Endodermal cell (in vitro differentiated cells): ENCODE data around the gene DXO. TPM values are rescaled to one million over a fixed set of nuclear protein-coding genes. Genes with fewer than 3 reads are reported as not detected.
"Not testable (repeated sequence)": the region's sequence is repeated elsewhere in the genome, so short reads cannot be mapped to it uniquely, and the experiment has no call there.

ENCODE experiments used
- DNase-seq: peaks from one replicate; pipeline ENCODE4 v3.0.0-alpha.2; 2017
- H3K27ac ChIP-seq: 2 replicates; pipeline ENCODE4 v1.5.1; 2013; ENCODE audit warnings: mild to moderate bottlenecking, low read depth, low read length, moderate library complexity
- H3K27me3 ChIP-seq: 2 replicates; pipeline ENCODE4 v1.6.1; 2013; ENCODE audit warnings: mild to moderate bottlenecking, low read length, moderate library complexity; ENCODE audit not compliant: insufficient read depth, control insufficient read depth, poor library complexity, severe bottlenecking
- H3K36me3 ChIP-seq: 2 replicates; pipeline ENCODE4 v1.7.0; 2013; ENCODE audit warnings: mild to moderate bottlenecking, low read length, moderate library complexity; ENCODE audit not compliant: control insufficient read depth, insufficient read depth
- H3K4me1 ChIP-seq: one replicate; pipeline ENCODE4 v1.7.0; 2013; ENCODE audit warnings: low read length; ENCODE audit not compliant: control insufficient read depth, insufficient read depth
- H3K4me3 ChIP-seq: 2 replicates; pipeline ENCODE4 v1.5.1; 2013; ENCODE audit warnings: mild to moderate bottlenecking, low read length, moderate library complexity
- H3K9ac ChIP-seq: 2 replicates; pipeline ENCODE4 v1.6.1; 2013; ENCODE audit warnings: mild to moderate bottlenecking, low read length, moderate library complexity; ENCODE audit not compliant: poor library complexity, severe bottlenecking; ENCODE audit errors: extremely low read depth
- H3K9me3 ChIP-seq: 2 replicates; pipeline ENCODE4 v1.6.1; 2013; ENCODE audit warnings: mild to moderate bottlenecking, low read length, moderate library complexity; ENCODE audit not compliant: control insufficient read depth
- H3K27ac Mint-ChIP-seq: 2 replicates; pipeline ENCODE4 v1.8.0; 2020; ENCODE audit warnings: mixed read lengths
- H3K27me3 Mint-ChIP-seq: 2 replicates; pipeline ENCODE4 v1.8.0; 2021; ENCODE audit warnings: mild to moderate bottlenecking, mixed read lengths; ENCODE audit not compliant: insufficient read depth
- H3K36me3 Mint-ChIP-seq: 2 replicates; pipeline ENCODE4 v1.8.0; 2020; ENCODE audit warnings: low read depth, mixed read lengths
- H3K4me1 Mint-ChIP-seq: 2 replicates; pipeline ENCODE4 v1.8.0; 2020; ENCODE audit warnings: mixed read lengths
- H3K4me3 Mint-ChIP-seq: 2 replicates; pipeline ENCODE4 v1.8.0; 2020; ENCODE audit warnings: mild to moderate bottlenecking, moderate library complexity, mixed read lengths
- H3K9me3 Mint-ChIP-seq: 2 replicates; pipeline ENCODE4 v1.8.0; 2020; ENCODE audit warnings: mild to moderate bottlenecking, mixed read lengths
- WGBS, 2 experiments: methylation state at CpG; one replicate each; pipeline versions ENCODE4 v1.1.5 to v1.1.7; 2013; ENCODE audit warnings: missing lambda C conversion rate in 2 of 2, mixed read lengths in 1 of 2; ENCODE audit not compliant: insufficient coverage in 1 of 2, insufficient read length in 1 of 2; 5-methylcytosine and 5-hydroxymethylcytosine counted together
- total RNA-seq, 2 donors: library from RNA; stranded (reverse); fragmentation: NEBNext Ultra II Directional in 1 of 2; extraction: Animal tissue kit (Norgen Biotek cat#: 25700) in 1 of 2; gene quantifications; 2 replicates in 1 of 2; 3 replicates in 1 of 2; pipeline ENCODE4 v1.2.1, GENCODE V29; 2021
- TF ChIP-seq, protein P1 (sequence below): fragments of 200-600 bp; sonication (generic); conservative IDR thresholded peaks from 2 replicates; pipeline ENCODE4 v1.5.0; 2021; ENCODE audit warnings: antibody characterized with exemption, mild to moderate bottlenecking

The DXO gene
- total RNA-seq, 2 donors from 2014 or later = 19.2 to 22.3 TPM

DNA sequence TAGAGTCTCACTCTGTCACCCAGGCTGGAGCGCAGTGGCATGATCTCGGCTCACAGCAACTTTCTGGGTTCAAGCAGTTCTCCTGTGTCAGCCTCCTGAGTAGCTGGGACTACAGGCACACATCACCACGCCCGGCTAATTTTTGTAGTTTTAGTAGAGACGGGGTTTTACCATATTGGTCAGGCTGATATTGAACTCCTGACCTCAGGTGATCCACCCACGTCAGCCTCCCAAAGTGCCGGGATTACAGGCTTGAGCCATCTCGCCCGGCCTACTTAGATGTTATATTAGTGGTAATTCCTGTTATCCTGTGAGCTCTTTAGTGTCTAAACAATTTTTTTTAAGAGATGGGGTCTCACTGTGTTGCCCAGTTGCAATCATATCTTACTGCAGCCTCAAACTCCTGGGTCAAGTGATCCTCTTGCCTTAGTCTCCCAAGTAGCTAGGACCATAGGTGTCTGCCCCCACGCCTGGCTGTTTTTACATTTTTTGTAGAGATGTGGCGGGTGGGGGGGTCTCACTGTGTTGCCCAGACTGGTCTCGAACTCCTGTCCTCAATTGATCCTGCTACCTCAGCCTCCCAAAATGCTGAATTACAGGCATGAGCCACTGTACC, 6.0 kb upstream of the DXO start:
- H3K4me1 Mint-ChIP-seq = peaks cover 3% of the 10 kb centered on the region
- no peak for DNase-seq
- TF ChIP-seq, protein P1, sequence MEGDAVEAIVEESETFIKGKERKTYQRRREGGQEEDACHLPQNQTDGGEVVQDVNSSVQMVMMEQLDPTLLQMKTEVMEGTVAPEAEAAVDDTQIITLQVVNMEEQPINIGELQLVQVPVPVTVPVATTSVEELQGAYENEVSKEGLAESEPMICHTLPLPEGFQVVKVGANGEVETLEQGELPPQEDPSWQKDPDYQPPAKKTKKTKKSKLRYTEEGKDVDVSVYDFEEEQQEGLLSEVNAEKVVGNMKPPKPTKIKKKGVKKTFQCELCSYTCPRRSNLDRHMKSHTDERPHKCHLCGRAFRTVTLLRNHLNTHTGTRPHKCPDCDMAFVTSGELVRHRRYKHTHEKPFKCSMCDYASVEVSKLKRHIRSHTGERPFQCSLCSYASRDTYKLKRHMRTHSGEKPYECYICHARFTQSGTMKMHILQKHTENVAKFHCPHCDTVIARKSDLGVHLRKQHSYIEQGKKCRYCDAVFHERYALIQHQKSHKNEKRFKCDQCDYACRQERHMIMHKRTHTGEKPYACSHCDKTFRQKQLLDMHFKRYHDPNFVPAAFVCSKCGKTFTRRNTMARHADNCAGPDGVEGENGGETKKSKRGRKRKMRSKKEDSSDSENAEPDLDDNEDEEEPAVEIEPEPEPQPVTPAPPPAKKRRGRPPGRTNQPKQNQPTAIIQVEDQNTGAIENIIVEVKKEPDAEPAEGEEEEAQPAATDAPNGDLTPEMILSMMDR = no peak
- no peak overlapping the region for H3K27ac Mint-ChIP-seq
- H3K9me3 Mint-ChIP-seq = peaks cover 29% of the 10 kb centered on the region
- 95 to 99% methylated on average over 8 to 12 of the region's 12 CpGs for WGBS, 2 experiments
- Histone ChIP-seq H3K4me3 (no peak overlapping the region), H3K36me3 (peaks cover 12% of the 10 kb centered on the region), H3K9ac (no peak overlapping the region), H3K9me3 (peaks cover 11% of the 10 kb centered on the region), H3K27me3 (no peaks in the 10 kb centered on the region), H3K4me1 (no peaks in the 10 kb centered on the region), H3K27ac (no peak overlapping the region)
- H3K4me3 Mint-ChIP-seq = no peak overlapping the region
- no peaks in the 10 kb centered on the region for H3K27me3 Mint-ChIP-seq
- H3K36me3 Mint-ChIP-seq = peaks cover 40% of the 10 kb centered on the region

DNA sequence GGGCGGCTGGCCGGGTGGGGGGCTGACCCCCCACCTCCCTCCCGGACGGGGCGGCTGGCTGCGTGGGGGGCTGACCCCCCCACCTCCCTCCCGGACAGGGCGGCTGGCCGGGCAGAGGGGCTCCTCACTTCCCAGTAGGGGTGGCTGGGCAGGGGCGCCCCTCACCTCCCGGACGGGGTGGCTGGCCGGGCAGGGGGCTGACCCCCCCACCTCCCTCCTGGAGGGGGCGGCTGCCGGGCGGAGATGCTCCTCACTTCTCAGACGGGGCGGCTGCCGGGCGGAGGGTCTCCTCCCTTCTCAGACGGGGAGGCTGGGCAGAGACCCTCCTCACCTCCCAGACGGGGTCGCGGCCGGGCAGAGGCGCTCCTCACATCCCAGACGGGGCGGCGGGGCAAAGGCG, 4.1 kb upstream of the DXO start:
- Mint-ChIP-seq H3K36me3 (peaks cover 40% of the 10 kb centered on the region), H3K9me3 (peaks cover 29% of the 10 kb centered on the region)
- H3K4me3 ChIP-seq, H3K27me3 Mint-ChIP-seq, H3K27me3 ChIP-seq, H3K27ac ChIP-seq, H3K4me1 ChIP-seq, H3K4me1 Mint-ChIP-seq, H3K27ac Mint-ChIP-seq, DNase-seq, H3K9ac ChIP-seq, H3K4me3 Mint-ChIP-seq: not testable (repeated sequence)
- H3K9me3 ChIP-seq = peaks cover 11% of the 10 kb centered on the region
- peaks cover 12% of the 10 kb centered on the region for H3K36me3 ChIP-seq
- WGBS, 2 experiments = 95% methylated on average over 28 of the region's 30 CpGs; no CpG with 5 or more reads in 1 of the 2 experiments

DNA sequence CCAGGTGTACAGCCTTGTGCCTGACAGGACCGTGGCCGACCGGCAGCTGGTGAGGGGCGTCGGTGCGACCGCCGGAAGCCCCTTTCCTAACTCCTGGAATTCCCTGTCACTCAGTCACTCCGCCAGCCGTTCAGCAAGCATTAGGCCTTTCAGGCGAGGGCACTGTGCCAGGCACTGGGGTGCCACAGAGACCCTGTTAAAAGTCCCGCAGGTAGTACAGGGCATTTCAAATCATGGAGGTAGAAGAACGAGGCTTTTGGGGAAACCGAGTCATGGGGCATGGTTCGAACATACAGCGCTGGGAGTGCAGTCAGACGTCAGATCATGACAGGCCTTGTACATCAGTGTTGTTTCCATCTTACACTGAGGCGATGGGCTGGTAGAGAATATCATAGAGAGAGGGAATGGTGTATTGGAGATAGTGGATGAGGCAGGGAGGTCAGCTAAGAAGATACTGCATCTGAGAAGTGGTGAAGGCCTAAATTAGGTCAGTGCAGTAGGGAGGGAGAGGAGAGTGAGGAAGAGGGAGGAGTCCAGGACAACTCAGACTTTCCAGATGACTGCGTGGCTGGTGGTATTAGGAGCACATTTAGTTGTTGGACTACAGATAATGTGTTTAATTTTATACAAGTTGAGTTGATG, 892 bp upstream of the DXO start:
- Histone ChIP-seq H3K9ac (peak overlapping the region; percentile 91), H3K27me3 (no peaks in the 10 kb centered on the region), H3K9me3 (peaks cover 11% of the 10 kb centered on the region), H3K36me3 (peaks cover 12% of the 10 kb centered on the region), H3K27ac (peak overlapping the region; percentile 95), H3K4me3 (peak overlapping the region; percentile 95), H3K4me1 (peaks cover 8% of the 10 kb centered on the region)
- Mint-ChIP-seq H3K4me3 (peak overlapping the region; percentile 94), H3K9me3 (peaks cover 27% of the 10 kb centered on the region), H3K27me3 (no peaks in the 10 kb centered on the region), H3K36me3 (peaks cover 55% of the 10 kb centered on the region), H3K4me1 (peaks cover 9% of the 10 kb centered on the region), H3K27ac (peak overlapping the region; percentile 99)
- WGBS, 2 experiments = 16 to 28% methylated on average over 10 to 19 of the region's 19 CpGs
- TF ChIP-seq, protein P1 = no peak
- no peak for DNase-seq
